D721Med (cell line): ENCODE results near the gene CHMP5.

ENCODE experiments used
- DNase-seq: peaks from one replicate; pipeline ENCODE4 v3.0.0; 2011; ENCODE audit warnings: low spot score; ENCODE audit not compliant: insufficient read length
- FAIRE-seq: peaks from 2 replicates; lab custom pipeline; 2011; peaks lifted over from hg19 to GRCh38; lab: Jason Lieb, UNC
- TF ChIP-seq, protein P1 (sequence below): IDR thresholded peaks from 2 replicates; pipeline ENCODE4 v1.5.1; 2012; ENCODE audit warnings: mild to moderate bottlenecking, control low read depth; ENCODE audit not compliant: insufficient read depth; ENCODE audit errors: missing control alignments

CHMP5 gene

DNA sequence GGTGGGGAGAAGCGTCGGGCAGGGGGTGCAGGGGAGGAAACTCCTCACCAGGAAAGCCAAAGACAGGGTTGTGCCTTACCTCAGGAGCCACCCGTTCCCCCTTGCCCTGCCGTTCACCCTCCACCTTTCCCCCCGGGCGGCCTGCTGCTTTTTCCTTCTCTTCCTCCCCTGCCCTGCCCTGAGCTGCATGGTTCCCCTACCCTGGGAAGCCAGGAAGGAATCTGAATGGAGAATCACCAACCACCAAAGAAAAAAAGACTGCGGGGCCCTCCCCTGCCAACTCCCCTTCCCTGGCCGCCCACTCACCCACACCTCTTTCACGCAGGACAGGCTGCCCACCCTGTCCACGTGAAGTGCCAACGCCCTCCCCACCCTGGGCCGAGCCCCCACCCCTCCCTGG is 24.6 kb downstream of the CHMP5 start:
- FAIRE-seq (no peak), DNase-seq (no peak)
- TF ChIP-seq, protein P1, sequence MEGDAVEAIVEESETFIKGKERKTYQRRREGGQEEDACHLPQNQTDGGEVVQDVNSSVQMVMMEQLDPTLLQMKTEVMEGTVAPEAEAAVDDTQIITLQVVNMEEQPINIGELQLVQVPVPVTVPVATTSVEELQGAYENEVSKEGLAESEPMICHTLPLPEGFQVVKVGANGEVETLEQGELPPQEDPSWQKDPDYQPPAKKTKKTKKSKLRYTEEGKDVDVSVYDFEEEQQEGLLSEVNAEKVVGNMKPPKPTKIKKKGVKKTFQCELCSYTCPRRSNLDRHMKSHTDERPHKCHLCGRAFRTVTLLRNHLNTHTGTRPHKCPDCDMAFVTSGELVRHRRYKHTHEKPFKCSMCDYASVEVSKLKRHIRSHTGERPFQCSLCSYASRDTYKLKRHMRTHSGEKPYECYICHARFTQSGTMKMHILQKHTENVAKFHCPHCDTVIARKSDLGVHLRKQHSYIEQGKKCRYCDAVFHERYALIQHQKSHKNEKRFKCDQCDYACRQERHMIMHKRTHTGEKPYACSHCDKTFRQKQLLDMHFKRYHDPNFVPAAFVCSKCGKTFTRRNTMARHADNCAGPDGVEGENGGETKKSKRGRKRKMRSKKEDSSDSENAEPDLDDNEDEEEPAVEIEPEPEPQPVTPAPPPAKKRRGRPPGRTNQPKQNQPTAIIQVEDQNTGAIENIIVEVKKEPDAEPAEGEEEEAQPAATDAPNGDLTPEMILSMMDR: no peak

DNA sequence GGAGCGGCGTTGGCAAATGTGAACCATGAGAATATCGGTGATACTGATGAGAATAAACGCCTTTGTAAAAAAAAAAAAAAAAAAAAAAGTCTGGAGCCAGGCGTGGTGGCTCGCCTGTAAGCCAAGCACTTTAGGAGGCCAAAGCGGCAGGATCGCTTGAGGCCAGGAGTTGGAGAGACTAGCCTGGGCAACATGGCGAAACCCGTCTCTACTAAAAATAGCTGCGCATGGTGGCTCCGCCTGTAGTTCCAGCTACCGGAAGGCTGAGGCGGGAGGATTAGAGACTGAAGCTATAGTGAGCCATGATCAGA is 25.0 kb downstream of the CHMP5 start:
- DNase-seq (no peak), FAIRE-seq (no peak)
- TF ChIP-seq, protein P1: no peak

DNA sequence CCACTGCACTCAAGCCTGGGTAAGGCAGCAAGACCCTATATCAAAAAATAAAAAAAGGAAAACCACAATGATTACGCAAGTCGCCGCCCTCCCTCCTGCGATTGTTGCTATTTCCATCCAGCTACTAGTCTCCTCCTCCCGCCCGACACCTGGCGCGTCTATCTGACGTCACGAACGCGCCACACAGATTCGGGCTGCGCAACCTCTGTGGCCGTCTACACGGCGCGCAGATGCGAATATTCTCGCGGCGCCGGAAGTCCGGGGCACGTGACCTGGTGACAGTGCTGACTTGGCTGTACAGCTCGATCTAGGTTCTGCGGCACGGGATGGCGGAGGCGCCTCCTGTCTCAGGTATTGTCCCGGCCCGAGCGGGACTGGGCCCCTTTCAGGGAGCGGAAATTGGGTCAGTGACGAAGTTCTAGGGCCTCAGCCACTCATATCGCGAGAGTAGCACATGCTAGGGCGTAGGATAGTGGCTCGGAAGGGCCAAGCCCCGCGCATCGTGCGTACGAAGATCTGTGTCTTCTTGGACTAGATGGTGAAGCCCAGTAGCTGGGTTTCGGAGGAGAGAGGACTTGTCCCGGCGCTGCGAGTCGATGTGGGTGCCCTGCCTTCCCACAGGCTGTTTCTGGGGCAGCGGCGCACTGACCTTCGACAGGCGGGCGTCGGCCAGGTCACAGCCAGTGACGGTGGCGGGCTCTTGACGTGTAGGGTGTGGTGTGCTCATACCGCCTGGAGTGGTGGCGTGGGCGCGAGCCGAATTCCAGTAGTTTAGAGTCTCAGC is 25.6 kb downstream of the CHMP5 start, which contains the start of gene NFX1:
TSS of gene NFX1 (plus strand) at position 270 of the 784 bp plus-strand sequence. CDS start at position 327, 57 bp downstream.
- peak; percentile 90 for DNase-seq
- TF ChIP-seq, protein P1: no peak
- FAIRE-seq: no peak

DNA sequence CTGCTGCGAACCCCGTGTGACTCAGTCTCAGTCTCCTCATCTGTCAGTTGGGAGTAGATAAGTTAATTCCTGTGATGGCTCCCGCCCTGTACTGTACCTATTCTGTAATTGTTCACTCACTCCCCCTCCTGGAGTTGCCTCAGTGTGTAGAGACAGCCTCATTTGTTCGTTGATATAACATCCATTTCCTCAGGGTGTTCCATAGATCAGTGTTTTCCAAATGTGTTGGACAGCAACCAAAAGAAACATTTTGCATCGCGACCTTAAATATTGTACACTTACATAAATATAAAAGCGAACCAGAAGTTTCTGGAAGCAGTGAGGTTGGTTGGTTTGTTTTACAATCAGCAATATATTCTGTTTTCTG is 26.2 kb downstream of the CHMP5 start:
- TF ChIP-seq, protein P1: no peak
- no peak for FAIRE-seq
- DNase-seq: no peak

DNA sequence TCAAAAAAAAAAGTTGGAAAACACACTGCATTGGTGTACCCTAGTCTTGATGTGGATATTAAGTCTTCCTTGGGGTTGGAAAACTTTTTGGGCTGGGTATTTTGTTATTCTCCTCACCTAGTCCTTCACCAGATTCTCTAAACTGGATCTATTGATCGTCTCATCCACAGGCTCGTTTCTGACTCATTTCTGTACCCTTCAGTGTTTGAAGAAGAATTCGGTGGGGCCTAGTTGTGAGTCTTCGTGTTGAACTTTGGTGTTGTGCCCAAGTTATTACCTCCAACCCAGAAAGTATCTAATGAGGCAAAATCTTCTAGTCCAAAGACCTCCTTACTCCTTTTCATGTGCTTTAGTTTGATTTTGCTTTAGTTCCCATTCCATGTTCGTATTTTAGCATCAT is 27.1 kb downstream of the CHMP5 start:
- DNase-seq: no peak
- FAIRE-seq: no peak
- TF ChIP-seq, protein P1: no peak

DNA sequence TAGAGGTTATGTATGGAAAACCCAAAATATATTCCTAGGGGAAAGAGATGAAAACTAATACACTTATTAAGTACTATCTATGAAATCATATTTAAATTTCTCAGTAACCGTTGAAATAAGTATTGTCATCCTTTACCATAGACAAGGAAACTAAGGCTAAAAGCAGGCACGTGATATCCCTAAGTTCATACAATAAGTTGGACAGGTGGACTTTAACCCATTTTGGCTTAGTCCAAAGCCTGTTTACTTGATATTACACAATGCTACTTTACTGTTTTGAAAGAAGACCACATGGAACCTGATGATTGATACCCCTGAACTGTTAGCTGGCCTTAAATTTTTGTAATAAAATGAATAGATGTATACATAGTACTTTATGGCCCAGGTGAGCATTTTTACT is 28.9 kb downstream of the CHMP5 start:
- FAIRE-seq: no peak
- TF ChIP-seq, protein P1: no peak

DNA sequence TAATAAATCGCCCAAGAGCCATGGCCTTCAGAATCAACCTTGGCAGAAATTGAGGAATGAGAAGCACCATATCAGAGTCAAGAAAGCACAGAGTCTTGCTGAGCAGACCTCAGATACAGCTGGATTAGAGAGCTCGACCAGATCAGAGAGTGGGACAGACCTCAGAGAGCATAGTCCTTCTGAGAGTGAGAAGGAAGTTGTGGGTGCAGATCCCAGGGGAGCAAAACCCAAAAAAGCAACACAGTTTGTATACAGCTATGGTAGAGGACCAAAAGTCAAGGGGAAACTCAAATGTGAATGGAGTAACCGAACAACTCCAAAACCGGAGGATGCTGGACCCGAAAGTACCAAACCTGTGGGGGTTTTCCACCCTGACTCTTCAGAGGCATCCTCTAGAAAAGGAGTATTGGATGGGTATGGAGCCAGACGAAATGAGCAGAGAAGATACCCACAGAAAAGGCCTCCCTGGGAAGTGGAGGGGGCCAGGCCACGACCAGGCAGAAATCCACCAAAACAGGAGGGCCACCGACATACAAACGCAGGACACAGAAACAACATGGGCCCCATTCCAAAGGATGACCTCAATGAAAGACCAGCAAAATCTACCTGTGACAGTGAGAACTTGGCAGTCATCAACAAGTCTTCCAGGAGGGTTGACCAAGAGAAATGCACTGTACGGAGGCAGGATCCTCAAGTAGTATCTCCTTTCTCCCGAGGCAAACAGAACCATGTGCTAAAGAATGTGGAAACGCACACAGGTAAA is 30.0 kb downstream of the CHMP5 start:
- no peak for FAIRE-seq
- TF ChIP-seq, protein P1: no peak

More for the DNA sequence above, 28.9 kb downstream of the CHMP5 start:
- DNase-seq: no peak

More for the DNA sequence above, 30.0 kb downstream of the CHMP5 start:
- DNase-seq: no peak
